GM18517 (cell line): Measurements from ENCODE around the gene JPH3.
"Not testable (repeated sequence)": the region's sequence is repeated elsewhere in the genome, so short reads cannot be mapped to it uniquely, and the experiment has no call there.

Experiments used
- ATAC-seq: cut with Tn5 transposase; IDR thresholded peaks from one replicate; pipeline ENCODE4 v1.9.1; 2021; ENCODE audit warnings: mild to moderate bottlenecking, moderate library complexity; ENCODE audit not compliant: unreplicated experiment

The JPH3 gene

DNA sequence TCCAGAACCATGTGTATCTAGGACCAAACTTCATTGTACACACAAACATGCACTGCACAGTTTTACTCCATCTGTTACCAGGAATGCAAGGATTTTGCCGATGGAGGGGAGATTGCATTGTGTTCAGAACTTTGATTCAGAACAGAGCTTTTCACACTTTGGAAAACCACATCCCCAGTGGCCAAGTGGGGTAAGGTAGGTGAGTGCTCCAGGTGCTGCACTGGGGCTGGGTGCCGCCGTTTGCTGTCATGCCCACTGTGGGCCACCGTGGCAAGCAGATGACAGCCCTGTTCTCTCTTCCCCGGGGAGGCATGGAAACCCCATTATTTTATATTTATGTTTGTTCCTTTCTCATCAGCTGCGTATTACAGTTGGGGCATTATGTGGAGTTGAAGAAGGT lies 29.3 kb upstream of the JPH3 start:
- ATAC-seq, result no peak

DNA sequence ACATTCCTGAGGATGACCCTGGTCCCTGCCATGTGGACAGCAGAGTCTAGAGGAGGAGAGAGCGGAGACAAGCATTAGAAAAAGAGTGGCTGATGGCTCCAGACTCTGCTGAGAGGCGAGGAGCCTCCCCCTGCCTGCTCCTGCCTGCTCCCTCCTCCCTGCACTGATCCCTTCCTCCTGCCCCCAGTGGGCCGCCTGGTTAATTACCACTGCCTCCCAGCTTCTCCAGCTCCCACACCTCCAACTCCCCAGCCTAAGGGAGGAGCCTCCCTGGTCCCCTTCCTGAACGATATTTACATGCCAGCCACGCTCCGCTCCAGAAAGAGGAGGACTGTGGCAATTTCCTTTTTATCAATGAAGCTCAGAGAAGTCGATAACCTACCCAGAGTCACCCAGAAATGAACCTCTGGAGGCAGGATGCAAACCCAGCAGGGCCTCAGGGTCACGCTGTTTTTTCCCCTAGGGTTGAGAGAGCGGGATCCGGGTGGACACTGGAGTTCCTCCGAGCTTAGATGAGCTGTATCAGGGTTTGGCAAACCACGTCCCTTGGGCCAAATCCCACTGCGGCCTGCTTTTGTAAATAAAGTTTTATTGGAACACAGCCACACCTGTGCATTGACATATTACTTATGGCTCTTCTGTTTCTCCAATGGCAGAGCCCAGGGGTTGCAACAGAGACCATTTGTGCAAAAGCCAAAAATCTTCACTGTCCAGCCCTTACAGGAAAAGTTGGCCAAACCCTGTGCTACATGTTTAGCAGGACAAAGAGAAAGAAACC lies 27.1 kb upstream of the JPH3 start:
- no peak for ATAC-seq

DNA sequence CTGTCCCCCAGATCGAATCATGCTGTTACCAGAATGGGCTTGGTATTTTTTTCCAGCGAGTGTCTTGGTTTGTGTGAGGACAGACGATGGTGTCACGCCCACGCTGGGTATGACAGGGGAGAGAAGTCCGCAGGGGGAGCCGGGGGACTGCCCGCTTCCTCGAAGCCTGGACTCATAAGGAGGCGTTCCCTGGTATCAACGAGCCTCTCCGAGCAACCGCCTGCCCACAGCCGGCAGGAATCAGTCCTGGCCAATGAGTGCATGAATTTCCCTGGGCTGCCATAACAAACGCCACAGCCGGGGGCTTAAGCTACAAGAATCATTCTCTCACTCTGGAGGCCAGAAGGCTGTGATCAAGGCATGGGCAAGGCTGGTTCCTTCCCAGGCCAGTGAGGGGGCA lies 26.1 kb upstream of the JPH3 start:
- ATAC-seq, result no peak

DNA sequence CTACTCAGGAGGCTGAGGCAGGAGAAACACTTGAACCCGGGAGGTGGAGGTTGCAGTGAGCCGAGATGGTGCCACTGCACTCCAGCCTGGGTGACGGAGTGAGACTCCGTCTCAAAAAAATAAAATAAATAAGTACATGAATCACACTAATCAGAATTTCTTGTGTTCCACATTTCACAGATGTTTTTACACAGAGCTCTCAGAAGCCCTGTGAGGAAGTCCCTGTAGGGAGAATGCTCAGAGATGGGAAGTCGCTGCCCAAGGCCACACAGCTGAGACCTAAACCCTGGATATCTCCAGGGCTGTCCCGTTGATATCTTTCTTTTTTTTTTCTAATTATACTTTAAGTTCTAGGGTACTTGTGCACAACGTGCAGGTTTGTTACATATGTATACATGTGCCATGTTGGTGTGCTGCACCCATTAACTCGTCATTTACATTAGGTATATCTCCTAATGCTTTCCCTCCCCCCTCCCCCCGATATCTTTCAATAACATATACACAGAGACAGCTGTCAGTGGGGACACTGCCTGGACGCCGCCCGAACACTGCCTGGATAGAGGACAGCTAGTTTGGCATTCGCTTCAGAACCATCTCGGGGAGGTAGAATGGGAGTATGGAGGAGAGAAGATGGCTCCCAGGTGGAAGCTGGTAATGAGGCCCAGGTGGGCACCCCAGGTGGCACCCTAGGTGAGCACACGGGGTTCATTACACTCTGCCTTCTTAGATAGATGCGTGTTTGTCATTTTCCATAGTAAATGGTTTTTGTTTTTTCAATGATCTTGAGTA lies 24.0 kb upstream of the JPH3 start:
- not testable (repeated sequence) for ATAC-seq

DNA sequence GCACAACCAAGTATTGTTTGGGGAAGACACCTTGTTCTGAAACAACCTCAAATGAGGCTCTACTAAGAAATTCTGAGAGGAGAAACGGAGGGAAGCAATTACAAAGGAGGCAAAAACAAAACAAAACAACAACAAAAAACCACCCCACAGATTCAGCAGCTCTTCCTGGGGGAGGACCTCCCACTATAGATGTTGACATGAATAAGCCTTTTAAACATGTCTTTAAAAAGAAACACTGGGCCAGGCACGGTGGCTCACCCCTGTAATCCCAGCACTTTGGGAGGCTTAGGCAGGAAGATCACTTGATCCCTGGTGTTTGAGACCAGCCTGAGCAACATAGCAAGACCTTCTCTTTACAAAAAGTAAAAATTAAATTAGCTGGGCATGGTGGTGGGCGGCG lies 22.6 kb upstream of the JPH3 start:
- ATAC-seq, result no peak

DNA sequence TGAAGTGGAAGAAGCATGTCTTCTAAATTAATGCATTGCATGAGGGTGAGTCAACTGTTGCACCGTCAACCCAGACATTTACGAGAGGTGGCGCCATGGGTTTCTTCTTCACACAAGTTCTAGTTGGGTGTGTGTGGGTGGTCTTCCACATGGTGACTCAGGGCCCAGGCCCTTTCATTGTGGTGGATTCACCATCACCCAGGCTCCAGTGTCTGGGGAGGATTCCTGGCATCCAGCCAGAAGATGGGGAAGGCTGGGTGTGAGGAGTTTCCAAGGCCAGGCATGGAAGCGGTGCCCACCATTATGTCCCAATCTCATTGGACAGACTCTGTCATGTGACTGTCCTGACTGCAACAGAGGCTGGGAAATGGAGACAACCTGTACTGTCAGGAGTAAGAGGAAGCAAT lies 21.4 kb upstream of the JPH3 start:
- ATAC-seq, result no peak

DNA sequence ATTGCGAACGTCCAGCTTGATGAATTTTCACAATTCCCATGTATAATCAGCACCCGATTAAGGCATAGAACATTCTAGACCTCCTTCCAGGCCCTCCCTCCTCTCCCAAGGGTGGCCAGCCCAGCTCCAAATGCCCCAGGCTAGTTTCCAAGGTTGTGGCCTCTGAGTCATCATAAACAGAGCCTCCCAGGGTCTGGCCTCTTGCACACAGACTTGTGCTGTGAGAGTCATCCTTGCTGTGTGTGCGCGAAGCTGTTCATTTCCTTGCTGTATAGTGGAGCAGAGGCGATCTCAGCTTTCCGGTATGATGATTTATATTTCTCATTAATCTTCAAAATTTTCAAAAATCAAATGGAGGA lies 20.5 kb upstream of the JPH3 start:
- ATAC-seq, result no peak

DNA sequence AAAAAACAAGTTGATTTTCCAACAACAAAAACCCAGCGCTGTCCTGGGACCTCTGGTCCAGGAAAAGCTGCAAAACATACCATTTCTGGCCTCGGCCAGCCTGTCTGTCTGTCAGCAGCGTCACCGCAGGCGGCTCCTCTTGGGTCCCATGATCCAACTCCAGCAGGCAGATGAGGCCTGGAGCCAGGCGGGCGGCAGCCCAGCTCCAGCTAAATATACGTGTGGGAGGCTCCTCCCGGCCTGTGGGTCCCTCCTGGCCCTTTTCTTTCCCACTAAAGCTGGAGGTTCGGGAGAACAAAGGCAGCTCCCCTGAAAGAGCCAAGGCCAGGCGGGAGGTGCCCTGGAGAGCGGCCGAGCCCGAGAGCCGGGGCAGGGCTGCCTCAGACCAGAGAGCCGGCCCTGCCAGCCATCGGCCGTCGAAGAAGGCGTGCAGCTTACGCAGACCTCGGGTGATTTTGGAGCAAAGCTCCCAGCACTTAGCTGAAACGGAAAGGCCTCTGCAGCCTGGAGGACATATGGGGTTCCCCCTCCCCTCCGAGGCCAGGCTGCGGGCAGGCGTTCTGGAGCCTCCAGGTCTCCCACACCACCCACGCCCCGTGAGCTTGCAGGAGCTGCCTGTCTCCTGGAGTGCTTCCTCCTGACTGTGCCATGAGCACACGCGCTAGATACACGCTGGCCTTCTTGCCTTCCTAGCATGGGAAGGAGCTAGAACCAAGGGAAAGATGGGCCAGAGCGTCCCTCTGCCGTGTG lies 19.9 kb upstream of the JPH3 start:
- ATAC-seq, result no peak

DNA sequence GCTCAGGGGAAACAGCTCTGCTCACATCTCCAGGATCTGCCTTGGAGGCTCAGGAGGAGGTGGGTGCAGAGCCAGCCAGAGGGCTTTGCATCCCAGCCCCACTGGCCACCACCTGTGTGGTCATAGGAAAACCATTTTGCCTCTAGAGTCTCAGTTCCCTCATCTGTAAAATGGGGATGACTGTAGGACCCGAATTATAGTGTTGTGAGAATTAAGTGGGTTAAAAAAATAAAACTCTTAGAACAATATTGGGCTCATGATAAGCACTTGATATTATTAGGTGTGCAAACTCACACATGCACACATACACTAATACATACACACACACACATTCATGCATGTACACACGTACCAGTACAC lies 19.4 kb upstream of the JPH3 start:
- no peak for ATAC-seq

DNA sequence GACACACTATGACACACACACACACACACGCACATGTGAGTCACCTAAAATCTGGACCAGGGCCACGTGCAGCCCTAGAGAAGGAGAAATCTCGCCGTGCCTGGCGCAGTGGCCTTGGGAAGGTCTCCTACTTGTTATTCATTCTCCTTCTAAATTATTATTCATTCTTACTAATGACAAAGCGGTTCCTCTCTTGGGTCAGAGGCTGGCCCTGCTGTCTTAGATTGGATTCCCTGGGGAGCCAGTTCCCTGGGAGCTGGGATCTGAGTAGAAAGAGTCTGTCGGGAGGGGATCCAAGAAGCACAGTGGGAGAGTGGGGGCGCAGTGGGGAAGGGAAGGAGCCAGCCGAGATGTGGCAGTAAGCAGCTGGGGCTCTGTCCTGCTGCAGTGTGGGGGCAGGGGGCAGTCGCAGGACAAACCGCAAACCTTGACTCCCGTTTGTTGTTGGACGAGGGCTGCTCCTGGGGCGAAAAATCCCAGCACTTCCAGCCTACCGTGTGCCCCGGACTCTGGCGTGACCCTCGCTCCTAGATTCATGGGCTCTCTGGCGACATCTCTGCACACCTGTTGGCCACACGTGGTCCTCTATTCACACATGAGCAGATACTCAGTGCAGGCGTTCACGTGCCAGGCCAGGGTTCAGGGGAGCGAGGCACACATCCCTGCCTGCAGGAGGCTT lies 18.7 kb upstream of the JPH3 start:
- ATAC-seq, result no peak

DNA sequence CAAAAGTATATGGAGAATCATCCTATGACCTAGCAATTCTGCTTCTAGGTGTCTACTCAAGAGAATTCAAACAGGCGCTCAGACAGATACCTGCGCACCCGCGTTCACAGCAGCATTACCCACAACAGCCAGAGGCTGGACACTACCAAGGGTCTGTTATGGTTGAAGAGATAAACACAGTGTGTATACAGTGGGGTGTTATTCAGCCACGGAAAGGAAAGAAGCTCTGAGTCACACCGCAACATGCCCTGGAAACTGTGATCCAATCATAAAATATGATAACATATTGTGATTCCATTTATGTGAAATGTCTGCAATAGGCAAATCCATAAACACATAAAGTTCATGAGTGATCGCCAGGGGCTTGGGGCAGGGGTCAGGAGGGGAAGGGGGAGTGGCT lies 18.0 kb upstream of the JPH3 start:
- no peak for ATAC-seq

DNA sequence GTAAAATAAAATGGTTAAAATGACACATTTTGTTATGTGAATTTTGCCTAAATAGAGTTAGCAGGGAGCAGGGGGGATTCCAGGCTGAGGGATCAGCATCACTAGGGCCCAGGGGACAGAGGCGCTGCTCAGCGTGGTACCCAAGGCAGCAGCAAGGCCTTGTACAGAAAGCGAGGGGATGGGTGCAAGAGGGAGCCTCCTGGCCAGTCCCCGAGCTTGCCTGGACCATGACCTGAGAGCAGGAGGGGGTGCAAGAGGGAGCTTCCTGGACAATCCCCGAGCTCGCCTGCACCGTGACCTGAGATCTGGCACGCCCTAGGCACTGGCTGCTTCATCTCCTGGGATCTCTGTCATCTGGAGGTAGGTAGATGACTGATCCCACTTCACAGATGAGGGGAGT lies 17.3 kb upstream of the JPH3 start:
- no peak for ATAC-seq

DNA sequence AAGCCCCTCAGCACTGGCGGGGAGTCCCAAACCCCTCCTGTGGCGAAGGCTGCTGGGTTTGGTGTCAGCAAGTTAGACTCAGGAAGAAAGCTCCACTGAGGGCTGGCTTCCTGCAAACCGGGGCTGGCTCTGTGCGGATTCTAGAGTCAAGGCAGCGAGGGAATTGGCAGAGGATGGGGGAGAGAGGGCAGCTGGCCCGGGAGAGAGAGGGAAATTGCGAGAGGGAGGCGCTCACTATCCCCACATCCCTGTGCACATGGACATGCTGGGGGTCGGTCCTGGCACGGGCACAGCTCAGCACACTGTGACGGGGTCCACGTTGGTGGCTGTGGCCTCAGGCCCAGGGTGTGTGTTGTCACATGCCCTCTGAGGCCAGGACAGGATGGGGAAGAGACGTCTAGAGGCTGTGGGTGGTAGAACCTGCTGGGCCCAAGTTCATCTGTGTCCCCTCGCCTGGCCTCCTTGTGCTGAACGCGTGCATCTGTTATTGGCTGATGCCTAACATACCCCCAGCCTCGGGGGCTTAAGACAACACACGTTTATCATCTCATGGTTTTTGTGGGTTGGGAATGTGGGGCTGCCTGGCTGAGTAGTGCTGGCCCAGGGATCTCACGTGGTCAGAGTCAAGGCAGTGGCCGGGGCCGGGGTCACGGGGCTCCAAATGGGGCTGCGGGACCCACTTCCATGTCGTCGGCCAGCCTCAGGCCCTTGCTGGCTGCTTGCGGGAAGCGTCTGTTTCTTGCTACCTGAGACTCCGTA lies 16.7 kb upstream of the JPH3 start:
- ATAC-seq, result no peak

DNA sequence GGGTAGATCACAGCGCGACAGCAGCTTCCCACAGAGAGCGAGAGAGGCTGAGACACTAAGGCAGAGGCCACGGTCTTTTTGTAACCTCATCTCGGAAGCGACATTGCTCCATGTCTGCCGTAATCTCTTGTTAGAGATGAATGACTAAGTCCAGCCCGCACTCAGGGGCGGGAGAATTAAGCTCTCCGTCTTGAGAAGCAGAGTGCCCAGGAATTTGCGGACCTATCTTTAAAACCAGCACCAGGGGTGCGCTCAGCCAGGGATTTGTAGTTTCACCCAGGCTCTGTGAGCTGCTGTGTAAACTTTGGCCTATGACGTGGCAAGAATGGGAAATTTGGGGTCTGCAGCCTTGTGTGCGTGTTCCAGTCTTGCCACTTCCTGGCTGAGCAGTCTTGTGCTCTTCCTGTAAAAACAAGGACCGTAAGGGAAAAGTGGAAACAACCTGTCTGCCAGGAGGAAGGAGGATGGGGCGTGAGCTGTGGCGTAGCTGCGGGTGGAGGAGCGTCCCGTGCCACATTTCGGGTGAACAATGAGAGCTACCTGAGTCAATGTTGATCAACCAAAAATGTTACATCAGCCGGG lies 16.0 kb upstream of the JPH3 start:
- no peak for ATAC-seq

DNA sequence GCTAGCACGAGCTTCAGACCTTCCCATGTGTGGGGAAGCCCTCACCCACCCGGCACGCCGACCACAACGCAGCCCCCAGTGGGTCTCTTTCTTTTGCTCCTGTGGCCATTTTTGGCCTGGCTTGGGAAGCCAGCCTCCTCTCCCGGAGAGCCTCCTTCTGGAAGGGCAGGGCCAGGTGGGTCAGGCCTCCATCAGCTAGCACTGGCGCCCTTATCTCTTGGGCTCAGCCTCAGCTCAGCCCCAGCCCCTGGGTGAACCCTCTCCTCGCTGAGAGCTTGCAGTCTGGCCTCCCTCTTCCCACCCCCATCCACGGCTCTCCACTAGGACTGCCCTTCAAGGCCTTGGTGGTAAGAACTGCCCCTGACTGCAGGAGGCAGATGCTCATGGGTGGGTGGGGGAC lies 14.7 kb upstream of the JPH3 start:
- no peak for ATAC-seq

DNA sequence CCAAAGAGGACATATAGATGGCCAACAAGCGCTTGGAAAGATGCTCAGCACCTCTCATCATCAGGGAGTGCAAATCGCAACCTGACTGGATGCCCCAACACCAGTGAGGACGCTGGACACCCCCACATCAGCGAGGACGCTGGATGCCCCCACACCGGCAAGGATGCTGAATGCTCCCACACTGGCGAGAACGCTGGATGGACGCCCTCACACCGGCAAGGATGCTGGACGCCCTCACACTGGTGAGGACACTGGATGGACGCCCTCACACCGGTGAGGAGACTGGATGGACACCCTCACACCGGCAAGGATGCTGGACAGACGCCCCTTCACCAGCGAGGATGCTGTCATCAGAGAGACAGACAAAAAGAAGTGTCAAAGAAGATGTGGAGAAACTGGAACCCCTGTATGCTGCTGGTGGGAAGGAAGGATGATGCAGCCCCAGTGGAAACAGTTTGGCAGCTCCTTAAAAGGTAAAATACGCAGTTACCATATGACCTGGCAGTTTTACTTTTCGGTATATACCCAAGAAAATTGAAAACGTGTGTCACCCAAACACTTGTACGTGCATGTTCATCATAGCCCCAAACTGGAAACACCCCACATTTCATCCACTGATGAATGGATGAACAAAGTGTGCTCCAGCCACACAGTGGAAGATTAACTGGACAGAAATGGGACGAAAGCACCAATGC lies 10.1 kb upstream of the JPH3 start:
- no peak for ATAC-seq

DNA sequence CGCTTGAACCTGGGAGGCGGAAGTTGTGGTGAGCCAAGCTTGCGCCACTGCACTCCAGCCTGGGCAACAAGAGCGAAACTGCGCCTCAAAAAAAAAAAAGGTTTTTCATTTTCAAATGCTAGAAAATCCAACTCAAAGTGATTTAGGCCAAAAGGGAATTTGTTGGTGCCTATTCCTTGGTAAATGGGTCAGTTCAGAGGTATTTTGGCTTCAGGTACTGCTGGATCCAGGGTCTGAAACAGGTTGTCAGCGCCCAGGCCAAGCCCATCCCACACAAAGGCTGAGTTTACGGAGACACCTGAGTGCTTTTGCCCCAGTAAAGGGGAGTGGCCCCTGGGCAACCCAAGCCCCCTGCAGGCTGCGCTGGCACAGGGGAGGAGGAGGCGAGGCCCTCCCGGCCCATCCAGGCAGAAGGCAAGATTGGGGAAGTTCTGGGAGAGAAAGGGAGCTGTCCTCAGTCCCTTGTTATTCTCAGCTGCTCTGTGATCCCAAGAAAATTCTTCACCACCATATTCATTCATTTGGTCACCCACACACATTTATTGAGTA lies 8.5 kb upstream of the JPH3 start:
- ATAC-seq, result no peak

DNA sequence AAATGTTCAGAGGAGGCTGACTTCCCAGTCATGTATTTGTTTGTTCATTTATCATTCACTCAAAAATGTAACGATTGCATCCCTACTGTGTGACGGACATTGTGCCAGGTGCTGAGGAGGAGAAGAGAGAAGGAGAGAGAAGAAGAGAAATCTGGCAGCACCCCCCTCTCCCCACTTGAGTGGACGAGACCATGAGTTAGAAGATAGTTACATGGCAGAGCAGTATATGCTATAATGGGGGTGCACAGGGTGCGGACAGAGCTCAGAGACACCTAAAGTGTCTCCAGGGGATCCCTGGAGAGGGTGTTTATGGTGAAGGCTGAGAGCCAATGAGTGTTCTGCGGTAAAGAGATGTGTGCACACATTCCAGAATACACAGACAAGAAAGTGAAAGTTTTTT lies 6.6 kb upstream of the JPH3 start:
- ATAC-seq, result no peak

DNA sequence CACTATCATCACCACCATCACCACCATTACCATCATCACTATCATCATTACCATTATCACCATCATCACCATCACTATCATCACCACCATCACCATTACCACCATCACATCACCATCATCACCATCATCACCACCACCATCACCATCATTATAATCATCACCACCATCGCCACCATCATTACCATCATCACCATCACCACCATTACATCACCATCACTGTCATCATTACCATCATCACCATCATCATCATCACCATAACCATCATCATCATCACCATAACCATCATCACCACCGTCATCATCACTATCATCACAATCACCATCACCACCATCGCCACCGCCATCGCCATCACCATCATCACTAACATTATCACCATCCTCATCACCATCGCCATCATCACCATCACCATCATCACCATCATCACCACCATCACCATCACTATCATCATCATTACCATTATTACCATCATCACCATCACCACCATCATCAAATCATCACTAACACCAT lies 4.9 kb upstream of the JPH3 start:
- ATAC-seq, result no peak
